ENCODE measurements around the gene TCEANC2.
"Not testable (repeated sequence)": the region's sequence is repeated elsewhere in the genome, so short reads cannot be mapped to it uniquely, and the experiment has no call there.

TCEANC2 gene

DNA sequence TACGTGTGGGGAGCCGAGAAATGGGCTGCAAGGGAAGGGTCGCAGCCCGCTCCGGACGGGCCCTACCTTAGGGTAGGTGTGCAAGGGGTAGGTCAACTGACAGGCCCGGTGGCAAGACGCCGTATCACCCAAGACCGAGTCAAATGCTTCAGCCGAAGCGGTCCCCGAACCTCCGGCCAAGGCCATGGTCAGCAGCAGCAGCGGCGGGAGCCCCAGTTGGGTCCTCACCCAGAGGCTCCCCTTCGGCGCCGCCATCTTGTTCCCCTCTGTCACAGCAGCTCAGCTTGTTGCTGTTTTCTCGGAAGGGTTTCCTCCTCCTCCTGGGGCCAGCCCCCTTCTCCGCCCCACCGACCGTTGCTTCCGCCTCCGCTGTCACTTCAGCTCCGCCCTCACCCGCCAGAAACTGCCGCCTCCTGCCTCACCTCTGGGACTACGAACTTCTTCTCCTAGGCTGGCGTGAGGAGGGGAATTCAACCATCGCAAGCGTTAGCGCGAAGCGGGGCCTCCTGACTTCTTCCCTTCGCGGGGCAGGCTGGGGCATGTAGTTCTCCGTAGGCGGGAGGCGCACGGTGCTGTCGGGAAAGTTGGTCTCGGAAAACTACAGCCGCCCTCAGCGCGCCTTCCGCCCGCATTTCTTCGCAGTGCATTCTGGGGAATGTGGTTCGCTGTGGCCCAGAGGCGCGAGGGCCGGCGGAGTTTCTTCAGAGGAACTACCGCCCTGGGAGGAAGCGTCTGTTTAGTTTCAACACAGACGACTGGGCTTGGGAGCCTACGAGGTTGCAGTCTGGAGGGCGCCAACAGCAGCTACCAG is at the start of gene TCEANC2, which contains the start of gene TMEM59:
Gene TCEANC2 (plus strand): TSS at position 675 of the 811 bp plus-strand sequence. CDS start 815 bp downstream, outside the sequence.
Gene TMEM59 (minus strand): TSS at position 271 of the 811 bp plus-strand sequence. CDS start 16 bp downstream, at position 255.
- DNase-seq = peak; percentile 77

DNA sequence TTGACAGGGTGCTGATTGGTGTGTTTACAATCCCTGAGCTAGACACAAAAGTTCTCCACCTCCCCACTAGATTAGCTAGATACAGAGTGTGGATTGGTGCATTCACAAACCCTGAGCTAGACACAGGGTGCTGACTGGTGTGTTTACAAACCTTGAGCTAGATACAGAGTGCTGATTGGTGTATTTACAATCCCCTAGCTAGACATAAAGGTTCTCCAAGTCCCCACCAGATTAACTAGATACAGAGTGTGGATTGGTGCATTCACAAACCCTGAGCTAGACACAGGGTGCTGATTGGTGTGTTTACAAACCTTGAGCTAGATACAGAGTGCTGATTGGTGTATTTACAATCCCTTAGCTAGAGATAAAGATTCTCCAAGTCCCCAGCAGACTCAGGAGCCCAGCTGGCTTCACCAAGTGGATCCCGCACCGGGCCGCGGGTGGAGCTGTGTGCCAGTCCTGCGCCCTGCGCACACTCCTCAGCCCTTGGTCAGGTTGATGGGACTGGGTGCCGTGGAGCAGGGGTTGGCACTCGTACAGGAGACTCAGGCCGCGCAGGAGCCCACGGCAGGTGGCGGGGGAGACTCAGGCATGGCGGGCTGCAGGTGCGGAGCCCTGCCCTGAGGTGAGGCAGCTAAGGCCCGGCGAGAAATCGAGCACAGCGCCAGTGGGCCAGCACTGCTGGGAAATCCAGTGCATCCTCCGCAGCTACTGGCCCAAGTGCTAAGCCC is 49.5 kb upstream of the TCEANC2 start:
- DNase-seq = not testable (repeated sequence)

DNA sequence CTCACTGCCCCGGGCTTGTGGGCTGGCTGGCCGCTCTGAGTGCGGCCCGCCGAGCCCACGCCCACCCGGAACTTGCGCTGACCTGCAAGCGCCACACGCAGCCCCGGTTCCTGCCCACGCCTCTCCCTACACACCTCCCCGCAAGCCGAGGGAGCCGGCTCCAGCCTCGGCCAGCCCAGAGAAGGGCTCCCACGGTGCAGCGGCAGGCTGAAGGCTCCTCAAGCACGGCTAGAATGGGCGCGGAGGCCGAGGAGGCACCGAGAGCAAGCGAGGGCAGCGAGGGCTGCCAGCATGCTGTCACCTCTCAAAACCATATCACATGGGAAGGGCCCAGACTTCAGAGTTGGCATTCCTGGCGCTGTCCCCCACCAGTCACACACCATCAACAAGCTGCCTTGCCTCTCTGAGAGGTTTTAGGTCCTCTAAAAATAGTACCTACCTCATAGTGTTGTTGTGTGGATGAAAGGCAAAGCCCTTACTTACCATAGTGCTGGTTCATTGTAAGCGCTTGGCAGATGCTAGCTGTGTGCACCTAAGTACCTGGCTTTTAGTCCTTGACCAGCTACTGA is 48.8 kb upstream of the TCEANC2 start:
- DNase-seq = no peak

DNA sequence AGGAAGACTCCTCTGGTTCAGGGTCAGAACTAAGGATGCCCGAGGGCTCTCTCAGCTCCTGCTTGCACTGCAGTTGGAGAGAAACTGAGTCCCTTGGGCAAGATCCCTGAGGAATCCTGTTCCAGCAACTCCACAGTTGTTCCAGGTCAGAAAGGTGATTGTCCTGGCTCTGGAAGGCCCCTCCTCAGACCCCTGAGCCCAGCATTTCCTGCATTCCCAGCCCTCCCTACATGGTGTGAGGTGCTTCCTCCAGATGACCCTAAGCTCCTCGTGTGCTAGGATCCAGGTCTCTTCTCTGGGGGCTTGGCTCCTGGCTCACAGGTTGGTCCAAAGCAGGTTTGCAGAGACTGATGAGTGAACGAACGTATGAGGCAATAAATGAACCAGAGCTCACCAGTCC is 46.9 kb upstream of the TCEANC2 start:
- DNase-seq = no peak

DNA sequence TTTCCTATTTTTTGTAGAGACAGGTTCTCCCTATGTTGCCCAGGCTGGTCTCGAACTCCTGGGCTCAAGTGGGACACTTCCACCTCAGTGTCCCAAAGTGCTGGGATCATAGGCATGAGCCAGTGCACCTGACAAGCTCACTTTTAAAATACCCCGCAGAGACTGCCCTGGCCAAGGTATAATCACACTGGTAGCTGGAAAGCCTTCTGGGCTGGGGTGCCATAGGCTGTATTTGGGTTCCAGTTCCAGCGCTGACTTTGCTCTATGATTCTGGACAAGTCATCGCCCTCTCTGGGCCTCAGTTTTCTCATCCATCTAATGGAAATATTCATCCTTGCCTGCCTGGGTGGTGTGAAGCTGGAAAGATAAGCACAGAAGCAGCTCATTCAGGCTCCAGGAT is 45.8 kb upstream of the TCEANC2 start:
- DNase-seq = no peak

DNA sequence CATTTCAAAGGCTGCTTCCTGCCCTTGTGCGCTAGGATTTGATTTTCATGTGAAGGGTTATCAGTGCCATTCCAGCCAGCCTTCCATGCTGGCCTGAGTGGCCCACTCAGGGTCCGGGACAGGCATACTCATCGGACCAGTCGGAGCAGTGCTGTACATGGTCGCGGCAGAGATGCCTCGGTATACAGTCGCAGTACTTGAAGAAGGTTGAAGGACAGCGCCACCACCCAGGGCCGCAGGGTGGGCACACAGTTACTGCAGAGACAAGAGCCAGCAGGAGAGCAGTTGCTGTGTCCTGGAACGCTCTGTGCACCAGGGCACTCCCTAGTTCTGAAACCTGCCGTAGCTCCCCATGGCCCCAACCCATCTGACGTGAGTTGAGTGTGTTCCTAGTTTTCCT is 44.5 kb upstream of the TCEANC2 start:
- DNase-seq = no peak

DNA sequence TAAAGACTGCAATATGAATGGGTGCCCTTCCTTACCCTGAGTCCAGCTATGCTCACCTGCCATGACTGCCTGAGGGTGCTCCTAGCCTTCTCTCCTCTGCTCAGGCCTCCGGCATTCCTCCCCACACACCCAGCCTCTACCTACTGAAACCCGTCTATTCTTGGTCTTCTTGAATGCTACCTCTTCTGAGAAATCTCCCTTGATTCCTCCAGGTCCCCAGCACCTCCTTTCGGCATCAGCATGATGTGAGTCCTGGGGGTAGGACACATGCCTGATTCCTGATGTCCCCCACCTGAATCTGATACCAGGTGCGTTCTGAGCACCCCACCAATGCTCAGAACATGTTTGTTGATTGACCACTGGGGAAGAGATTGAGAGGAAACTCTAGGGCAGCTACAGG is 44.0 kb upstream of the TCEANC2 start:
- no peak for DNase-seq

DNA sequence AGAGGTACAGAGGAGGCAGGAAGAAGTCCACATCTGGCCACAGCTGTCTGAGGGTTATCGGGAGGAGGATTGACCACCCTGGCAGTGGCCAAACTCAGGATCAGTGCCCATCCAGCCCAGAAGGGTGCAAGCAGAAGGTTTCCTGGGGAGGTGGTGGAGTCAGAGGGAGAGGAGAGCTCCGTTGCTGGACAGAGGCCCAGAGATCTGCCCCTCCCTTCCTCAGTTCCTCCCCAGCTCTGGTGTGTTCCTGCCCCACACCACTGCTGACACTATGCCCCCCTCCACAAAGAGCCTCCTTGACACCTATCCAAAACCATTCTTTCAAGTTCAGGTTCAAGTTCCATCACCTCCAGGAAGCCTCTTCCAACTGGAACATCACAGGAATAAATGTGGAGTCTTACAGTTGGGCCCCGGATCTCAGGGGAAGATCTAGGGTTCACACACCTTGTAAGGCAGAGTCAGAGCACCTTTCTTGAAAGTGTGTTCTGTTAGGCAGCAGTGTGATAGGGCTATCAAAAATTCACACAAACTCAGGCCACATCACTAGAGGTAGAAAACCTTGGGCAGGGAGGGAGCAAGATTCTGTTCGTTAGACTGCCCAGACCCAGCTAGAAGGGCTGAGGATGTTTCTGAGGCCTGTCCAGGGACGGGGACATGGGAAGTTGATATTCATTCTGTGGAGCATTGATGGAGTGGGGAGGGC is 42.8 kb upstream of the TCEANC2 start:
- no peak for DNase-seq

DNA sequence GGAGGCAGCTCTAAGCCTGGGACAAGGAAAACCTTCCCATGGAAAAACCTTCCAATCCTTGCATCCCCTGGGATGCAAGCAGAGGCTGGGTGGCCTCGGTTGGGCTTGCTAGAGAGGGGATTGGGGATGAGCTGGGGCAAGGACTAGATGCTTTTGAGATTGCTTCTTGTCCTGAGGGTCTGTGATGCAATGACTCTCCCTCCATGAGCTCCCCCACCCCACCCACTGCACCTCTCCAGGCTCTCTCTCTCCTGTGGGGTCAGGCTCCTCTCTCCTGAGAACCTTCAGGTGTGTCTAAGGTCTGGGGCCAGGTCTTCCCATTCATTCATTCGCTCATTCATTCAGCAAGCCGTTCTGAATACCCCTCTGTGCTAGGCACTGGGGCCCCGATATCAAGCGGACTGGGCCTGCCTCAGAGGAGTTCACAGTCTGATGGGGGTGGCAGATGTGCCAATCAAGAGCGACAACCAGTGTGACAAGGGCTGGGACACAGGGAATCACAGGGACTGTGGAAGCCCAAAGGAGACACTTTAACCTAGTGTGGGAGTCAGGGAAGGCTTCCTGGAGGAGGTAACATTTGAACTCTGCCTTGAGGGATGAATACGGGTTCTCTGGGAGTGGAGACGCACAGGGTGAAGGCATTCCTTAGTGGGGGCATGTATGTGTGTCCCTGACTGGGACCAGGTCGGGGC is 41.9 kb upstream of the TCEANC2 start:
- DNase-seq = no peak

DNA sequence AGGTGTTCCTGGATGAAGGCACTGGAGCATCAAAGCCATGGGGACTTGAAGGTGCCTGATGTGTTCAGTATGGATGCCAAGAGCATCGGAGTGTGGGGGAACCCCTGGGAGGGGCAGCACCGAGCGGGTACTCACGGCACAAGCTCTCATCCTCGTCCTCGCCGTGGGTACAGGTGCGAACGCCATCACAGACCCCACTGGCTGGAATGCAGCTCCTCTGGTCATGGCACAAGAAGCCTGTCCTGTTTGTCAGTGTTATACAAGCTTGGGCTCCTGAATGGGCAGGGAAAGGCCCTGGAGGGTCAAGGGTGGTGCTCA is 41.4 kb upstream of the TCEANC2 start:
- DNase-seq = no peak

DNA sequence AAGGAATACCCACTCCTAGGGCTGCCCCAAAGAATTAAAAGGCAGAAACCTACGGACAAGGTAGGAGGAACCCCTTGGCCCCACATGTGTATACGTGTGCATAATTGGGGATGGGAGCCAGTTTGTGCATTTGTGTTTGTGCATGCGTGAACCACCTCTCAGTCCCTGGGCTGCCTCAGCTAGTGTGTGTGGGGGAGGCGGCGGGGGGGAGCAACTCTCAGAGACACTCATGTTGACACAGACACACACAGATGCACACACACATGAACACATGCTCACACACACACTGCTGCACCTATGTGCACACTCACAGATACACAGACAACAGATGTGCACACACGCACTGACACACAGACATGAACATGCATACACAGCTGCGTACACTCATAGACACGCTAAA is 40.5 kb upstream of the TCEANC2 start:
- no peak for DNase-seq

DNA sequence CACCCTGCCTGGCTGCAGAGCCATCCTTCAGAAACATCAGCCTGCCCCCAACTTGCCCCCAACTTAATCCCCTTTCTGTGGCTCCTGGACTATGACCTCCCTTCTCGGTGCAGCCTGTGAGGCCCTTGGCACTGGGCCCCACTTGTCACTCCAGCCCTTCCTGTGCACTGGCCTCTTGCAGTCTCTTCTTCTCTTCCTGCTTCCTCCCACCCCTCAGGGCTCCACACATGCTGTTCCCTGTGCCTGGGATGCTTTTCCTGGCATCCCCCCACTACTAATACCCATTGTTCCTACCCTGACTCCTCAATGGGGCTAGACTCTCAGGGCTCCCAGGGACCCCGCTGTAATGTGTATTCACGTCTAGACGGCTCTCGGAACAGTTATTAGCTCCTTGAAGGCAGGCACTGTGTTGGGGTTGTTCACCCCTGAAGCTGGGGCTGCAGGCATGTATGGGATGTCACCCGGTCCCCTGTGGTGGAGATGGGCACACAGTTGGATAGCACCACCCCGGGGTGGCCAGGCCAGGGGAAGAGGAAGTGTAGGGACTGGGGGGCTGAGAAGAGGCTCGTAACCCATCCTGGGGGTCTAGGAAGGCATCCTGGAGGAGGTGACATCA is 39.9 kb upstream of the TCEANC2 start:
- no peak for DNase-seq

DNA sequence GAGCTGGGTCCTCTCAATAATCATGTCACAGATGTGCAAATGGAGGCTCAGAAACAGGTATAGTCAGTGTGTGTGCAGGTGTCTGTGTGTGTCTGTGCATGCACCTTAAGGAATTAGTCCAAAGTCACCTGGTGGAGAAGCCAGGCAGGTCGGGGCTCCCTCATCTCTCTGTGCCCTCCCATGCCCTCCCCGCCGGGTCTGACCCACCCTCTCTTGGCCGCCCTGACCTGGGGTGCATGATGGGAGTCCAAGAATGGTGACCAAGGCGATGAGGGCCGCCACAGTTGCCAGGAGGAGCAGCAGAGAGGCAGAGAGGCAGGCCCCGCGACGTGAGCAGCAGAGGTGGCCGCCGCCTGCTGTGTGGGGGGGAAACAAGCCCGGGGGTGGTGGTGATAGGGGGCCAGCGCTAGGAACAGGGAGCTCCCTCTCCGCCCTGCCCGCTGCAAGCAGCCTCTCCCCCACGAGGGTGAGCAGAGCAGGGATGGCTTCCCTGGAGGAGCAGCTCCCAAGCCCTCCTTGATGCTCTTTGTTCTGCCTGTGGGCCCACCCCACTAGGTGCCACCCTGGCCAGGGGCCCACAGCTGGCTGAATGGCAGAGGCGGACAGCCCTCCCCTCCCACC is 39.3 kb upstream of the TCEANC2 start:
- DNase-seq = no peak

DNA sequence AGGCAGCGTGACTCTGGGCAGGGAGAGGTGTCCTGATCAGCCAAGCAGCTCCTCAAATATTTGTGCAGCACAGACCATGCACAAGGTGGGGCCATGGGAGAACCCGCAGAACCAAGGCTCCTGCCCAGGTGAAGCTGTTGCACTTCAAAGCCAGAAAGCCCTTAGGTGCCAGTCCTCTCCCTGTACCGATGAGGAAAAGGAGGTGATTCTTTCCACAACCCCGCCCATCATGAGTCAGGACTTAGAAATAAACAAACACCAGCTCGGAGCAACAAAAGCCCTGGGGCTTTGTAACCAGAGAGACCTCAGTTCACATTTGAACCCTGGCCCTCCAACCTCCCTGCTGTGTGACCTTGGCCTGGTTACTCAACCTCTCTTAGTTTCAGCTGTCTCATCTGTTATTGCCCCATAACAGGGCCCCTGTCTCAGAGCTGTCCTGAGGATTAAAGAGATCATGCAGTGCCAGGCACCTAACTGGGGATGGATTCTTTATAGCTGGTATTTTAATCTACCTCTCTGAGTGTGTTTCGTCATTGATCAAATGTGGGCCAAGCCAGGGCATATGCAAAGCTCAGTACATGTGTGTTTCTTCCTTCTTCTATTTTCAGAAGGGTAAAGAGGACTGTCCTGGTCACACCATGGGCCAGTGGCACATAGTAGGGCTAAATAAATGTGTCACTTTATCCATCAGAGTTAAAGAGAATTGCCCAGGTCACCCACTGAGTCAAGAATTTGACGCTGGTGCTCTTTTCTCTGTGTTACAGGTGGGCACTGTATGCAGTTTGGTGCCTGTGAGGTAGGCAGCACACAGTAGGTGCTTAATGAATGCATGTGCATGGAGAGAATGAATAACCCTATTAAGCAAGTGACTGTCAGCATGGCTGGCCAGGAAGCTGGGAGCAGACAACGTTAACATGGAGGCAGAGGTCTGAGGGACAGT is 36.8 kb upstream of the TCEANC2 start:
- DNase-seq = no peak

DNA sequence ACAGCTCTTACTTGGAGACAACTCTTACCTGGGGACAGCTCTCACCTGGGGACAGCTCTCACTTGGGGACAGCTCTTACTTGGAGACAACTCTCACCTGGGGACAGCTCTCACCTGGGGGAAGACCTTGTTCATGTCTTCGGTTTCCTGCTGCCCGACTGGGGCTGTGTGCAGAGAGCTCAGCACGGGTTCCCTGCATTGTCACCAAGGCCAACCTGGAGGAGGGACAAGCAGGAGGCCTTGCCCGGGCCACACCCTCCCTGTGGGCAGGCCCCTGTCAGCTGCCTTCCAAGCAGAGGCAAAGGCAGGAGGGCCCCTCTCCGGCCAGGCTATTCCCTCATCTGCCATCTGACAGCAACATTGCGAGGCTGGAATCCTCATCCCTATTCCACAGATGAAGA is 35.4 kb upstream of the TCEANC2 start, which contains the start of gene LDLRAD1:
Gene LDLRAD1 (minus strand): TSS at position 208 of the 400 bp plus-strand sequence. CDS start 74 bp downstream, at position 134.
- no peak for DNase-seq

DNA sequence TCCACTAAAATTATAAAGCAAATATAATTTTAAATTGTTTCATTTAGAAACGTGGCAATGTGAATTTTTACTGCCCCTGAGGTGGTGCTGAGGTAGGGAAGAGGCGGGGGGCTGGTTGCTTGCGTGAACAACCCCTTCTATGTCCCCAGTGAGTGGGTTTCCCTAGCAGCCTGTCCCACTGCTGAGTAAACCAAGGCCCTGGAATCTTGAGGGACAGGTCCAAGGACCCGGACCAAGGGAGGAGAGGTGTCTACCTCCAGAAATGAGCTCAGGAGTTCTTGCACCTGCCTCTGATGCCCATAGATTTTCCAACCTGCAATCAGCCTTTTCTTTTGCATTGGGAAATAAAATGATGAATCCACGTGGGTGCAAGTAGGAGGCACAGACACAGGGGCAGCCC is 34.8 kb upstream of the TCEANC2 start:
- DNase-seq = no peak

DNA sequence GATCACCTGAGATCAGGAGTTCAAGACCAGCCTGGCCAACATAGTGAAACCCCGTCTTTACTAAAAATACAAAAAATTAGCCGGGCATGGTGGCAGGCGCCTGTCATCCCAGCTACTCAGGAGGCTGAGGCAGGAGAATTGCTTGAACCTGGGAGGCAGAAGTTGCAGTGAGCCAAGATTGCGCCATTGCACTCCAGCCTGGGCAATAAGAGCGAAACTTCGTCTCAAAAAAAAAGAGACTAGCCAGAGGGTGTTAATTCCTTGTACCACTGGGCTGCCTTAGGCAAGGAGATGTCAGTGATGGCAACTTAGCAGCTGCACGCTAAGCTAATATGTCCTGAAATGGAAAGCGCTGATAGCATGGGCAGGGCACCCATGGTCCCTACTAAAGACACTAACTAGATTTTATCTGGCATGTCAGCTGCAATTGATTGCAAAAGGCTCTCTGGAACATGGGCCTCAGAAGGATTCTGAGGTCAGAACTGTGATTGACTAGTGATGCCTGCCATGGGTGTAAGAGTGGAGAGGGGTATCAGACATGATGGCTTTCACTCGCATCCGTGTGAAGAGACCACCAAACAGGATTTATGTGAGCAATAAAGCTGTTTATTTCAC is 33.7 kb upstream of the TCEANC2 start:
- not testable (repeated sequence) for DNase-seq

DNA sequence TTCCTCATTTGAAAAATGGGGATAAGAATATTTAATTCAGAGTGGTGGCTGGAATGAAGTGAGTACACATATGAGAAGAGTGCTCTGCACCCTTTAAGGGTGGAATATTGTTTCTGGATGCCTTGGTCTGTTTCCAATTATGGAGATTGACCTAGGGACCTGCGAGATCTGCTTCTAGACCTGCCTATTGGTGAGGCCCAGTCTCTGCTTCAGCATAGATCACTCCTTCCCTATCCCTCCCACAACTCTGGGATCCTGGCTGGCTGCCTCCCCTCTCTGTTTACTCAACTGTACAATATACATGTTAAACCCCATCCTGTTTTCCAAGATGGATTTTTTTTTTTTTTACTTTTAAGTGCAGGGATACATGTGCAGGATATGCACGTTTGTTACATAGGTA is 29.1 kb upstream of the TCEANC2 start:
- no peak for DNase-seq

DNA sequence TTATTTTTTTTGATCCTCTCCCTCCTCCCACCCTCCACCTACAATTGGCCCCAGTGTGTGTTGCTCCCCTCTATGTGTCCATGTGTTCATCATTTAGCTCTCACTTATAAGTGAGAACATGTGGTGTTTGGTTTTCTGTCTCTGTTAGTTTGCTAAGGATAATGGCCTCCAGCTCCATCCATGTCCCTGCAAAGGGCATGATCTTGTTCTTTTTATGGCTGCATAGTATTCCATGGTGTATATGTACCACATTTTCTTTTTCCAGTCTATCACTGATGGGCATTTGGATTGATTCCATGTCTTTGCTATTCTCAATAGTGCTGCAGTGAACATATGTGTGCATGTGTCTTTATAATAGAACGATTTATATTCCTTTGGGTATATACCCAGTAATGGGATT is 28.6 kb upstream of the TCEANC2 start:
- not testable (repeated sequence) for DNase-seq

DNA sequence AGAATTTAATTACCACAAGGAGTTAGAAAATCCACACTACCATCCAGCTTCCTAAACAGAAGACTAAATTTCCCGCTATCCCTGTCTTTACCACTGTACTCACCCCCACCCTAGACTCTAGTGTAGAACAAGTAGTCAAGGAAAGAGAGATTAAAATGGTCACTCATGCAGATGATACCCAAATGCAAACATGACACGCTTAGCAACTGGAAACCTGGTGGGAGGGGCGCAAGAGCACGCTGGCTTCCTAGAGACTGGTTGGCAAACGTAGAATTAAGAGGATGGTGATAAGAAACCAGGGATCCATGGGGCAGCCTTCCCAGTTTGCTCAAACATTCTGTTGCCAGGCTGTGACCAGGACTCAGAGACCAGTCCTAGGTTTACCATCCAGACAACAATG is 25.6 kb upstream of the TCEANC2 start:
- DNase-seq = no peak

Data from NCI-H187 treated with DMSO at 0.1 percent for 48 hours (cell line).